ENCODE measurements around the gene MACROD2.

Gene MACROD2

GRCh38 chr20:14525426-14525825, 530.1 kb downstream of the MACROD2 start:
- no peak for TF ChIP-seq JUND (IDR thresholded peaks at IDR 0.05; ENCODE audit: low read depth)
- DNase-seq (ENCODE audit: low read depth in 1 of 2, low spot score in 1 of 2): no peak
- in situ Hi-C loops (cut with HindIII; ENCODE audit: low pct_unique_long_range_greater_than_20kb, low sequenced_read_pairs): no loop called here

DNA sequence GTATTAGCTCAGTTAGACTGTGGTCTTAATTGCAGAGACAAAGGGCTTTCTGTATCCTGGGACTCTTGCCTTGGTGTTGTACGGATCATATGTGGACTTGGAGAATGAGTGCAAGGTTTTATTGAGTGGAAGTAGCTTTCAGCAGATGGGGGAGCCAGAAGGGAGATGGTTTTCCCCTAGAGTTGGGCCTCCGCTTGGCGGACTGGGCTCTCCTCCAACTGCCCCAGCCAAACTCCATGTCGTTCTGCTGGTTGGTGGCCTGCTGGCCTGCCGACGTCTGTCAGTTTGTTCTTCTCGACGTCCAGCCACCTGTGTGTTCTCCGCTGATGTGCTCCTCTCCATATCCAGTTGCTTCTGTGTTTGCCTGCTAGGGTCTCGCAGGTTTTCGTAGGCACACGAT, 531.6 kb downstream of the MACROD2 start:
- no peak for TF ChIP-seq JUND (IDR thresholded peaks at IDR 0.05; ENCODE audit: low read depth)
- in situ Hi-C loops (cut with HindIII; ENCODE audit: low pct_unique_long_range_greater_than_20kb, low sequenced_read_pairs): no loop called here
- DNase-seq (ENCODE audit: low read depth in 1 of 2, low spot score in 1 of 2): no peak

DNA sequence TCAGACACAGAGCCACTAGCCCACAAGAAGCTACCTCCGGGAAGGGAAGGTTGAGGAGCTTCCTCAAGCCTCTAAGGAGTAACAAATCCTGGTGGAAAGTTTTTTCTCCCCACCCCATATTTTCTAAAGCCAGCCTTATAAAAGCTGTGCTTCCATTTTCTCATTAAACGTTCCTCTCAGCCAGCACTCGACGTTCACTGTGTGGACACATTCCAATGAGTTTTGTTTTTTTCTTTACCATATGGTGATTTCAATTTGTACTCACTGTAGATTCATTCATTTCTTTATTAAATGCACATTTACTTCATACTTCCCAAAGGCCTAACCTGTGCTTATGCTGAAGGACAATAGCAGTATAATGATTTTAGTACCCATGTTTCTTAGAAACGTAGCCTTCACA, 536.5 kb downstream of the MACROD2 start:
- in situ Hi-C loops (cut with HindIII; ENCODE audit: low pct_unique_long_range_greater_than_20kb, low sequenced_read_pairs): no loop called here
- TF ChIP-seq JUND (IDR thresholded peaks at IDR 0.05; ENCODE audit: low read depth): no peak
- DNase-seq (ENCODE audit: low read depth in 1 of 2, low spot score in 1 of 2): no peak

DNA sequence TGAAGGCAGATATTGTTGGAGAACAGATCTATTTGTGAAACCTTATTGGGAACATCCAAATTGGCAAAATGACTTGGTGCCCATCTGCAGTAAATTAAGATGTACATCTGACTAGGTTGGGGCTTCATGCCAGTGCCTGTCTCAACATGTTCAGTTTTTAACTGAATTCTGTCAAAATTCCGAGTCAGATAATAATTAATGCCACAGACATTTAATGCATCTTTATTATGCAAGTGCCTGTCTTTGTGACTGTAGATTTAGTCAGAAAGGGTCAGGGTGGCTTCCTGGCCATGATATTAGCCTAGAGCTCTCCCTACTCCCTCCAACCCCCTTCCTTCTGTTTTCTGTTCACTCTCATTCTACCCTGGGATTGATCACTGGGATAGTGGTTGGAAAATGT, 541.4 kb downstream of the MACROD2 start:
- no peak for TF ChIP-seq JUND (IDR thresholded peaks at IDR 0.05; ENCODE audit: low read depth)
- no peak for DNase-seq (ENCODE audit: low read depth in 1 of 2, low spot score in 1 of 2)
- in situ Hi-C loops (cut with HindIII; ENCODE audit: low pct_unique_long_range_greater_than_20kb, low sequenced_read_pairs): no loop called here

GRCh38 chr20:14538433-14538832, 543.1 kb downstream of the MACROD2 start:
- no peak for TF ChIP-seq JUND (IDR thresholded peaks at IDR 0.05; ENCODE audit: low read depth)
- DNase-seq (ENCODE audit: low read depth in 1 of 2, low spot score in 1 of 2): no peak
- in situ Hi-C loops (cut with HindIII; ENCODE audit: low pct_unique_long_range_greater_than_20kb, low sequenced_read_pairs): no loop called here

DNA sequence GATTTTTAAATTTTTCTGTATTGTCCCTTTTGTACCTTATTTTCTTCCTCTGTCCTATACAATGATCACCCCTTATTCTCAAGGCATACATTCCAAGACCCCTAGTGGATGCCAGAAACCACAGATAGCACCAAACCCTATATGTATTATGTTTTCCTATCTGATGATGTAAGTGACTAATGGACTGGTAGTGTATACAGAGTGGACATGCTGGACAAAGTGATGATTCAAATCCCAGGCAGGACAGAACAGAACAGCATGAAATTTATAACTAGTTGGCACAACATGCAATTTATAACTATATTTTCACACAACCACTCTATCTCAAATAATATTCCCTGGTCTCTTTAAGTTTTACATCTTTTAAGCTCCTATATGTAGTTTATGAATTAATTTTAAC, 547.7 kb downstream of the MACROD2 start:
- TF ChIP-seq JUND (IDR thresholded peaks at IDR 0.05; ENCODE audit: low read depth): no peak
- no peak for DNase-seq (ENCODE audit: low read depth in 1 of 2, low spot score in 1 of 2)
- in situ Hi-C loops (cut with HindIII; ENCODE audit: low pct_unique_long_range_greater_than_20kb, low sequenced_read_pairs): no loop called here

DNA sequence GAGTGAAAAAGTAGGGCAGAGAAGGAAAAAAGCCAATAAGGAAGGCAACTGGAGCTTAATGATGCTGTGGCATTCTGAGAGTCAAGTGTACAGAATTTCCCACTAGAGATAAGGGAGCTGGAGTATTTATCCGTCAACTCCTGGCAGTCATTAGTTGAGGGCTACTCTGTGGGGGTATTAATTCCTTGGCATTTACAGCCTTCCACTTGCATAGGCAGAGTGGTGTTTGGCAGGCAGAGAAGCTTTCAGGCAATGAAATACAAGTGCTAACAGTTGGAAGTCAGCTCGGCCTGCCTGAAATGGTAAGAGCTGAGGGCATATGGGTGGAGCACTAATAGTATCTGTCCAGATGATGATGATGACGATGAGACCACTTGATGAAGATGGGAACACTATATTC, 549.4 kb downstream of the MACROD2 start:
- DNase-seq (ENCODE audit: low read depth in 1 of 2, low spot score in 1 of 2): no peak
- TF ChIP-seq JUND (IDR thresholded peaks at IDR 0.05; ENCODE audit: low read depth): no peak
- in situ Hi-C loops (cut with HindIII; ENCODE audit: low pct_unique_long_range_greater_than_20kb, low sequenced_read_pairs): no loop called here

GRCh38 chr20:14550655-14551054, 555.3 kb downstream of the MACROD2 start:
- DNase-seq (ENCODE audit: low read depth in 1 of 2, low spot score in 1 of 2): no peak
- TF ChIP-seq JUND (IDR thresholded peaks at IDR 0.05; ENCODE audit: low read depth): no peak
- in situ Hi-C loops (cut with HindIII; ENCODE audit: low pct_unique_long_range_greater_than_20kb, low sequenced_read_pairs): no loop called here

- no peak for TF ChIP-seq JUND (IDR thresholded peaks at IDR 0.05; ENCODE audit: low read depth)
- in situ Hi-C loops (cut with HindIII; ENCODE audit: low pct_unique_long_range_greater_than_20kb, low sequenced_read_pairs): no loop called here
Measured at GRCh38 chr20:14553774-14554534, 558.6 kb downstream of the MACROD2 start.

DNA sequence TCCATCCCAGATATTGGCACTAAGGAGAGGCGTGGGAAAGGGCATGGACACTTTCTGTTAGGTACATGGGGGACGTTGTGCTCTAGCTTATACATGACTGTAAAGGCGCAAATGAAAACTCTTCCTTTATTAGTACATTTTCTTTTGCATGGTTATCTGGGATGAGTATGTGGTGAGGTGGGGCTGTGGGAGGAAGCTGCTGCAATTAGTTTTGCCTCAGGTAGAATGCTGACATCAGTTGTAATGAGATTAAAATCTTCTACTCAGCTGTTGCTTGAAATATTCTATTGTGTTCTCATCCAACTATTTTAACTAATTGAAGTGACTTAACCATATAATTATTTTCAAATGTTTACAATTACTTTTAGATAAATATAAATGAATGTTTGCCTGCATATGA, 560.4 kb downstream of the MACROD2 start:
- DNase-seq (ENCODE audit: low read depth in 1 of 2, low spot score in 1 of 2): no peak
- TF ChIP-seq JUND (IDR thresholded peaks at IDR 0.05; ENCODE audit: low read depth): no peak
- in situ Hi-C loops (cut with HindIII; ENCODE audit: low pct_unique_long_range_greater_than_20kb, low sequenced_read_pairs): no loop called here

More at GRCh38 chr20:14553774-14554534, 558.6 kb downstream of the MACROD2 start:
- DNase-seq (ENCODE audit: low read depth in 1 of 2, low spot score in 1 of 2): no peak

- in situ Hi-C loops (cut with HindIII; ENCODE audit: low pct_unique_long_range_greater_than_20kb, low sequenced_read_pairs): no loop called here
- DNase-seq (ENCODE audit: low read depth in 1 of 2, low spot score in 1 of 2): no peak
- no peak for TF ChIP-seq JUND (IDR thresholded peaks at IDR 0.05; ENCODE audit: low read depth)
Measured at GRCh38 chr20:14556206-14556605, 560.9 kb downstream of the MACROD2 start.

GRCh38 chr20:14559612-14560011, 564.3 kb downstream of the MACROD2 start:
- TF ChIP-seq JUND (IDR thresholded peaks at IDR 0.05; ENCODE audit: low read depth): no peak
- in situ Hi-C loops (cut with HindIII; ENCODE audit: low pct_unique_long_range_greater_than_20kb, low sequenced_read_pairs): no loop called here
- DNase-seq (ENCODE audit: low read depth in 1 of 2, low spot score in 1 of 2): no peak

GRCh38 chr20:14561741-14562221, 566.5 kb downstream of the MACROD2 start:
- no peak for TF ChIP-seq JUND (IDR thresholded peaks at IDR 0.05; ENCODE audit: low read depth)
- no peak for DNase-seq (ENCODE audit: low read depth in 1 of 2, low spot score in 1 of 2)
- in situ Hi-C loops (cut with HindIII; ENCODE audit: low pct_unique_long_range_greater_than_20kb, low sequenced_read_pairs): no loop called here

DNA sequence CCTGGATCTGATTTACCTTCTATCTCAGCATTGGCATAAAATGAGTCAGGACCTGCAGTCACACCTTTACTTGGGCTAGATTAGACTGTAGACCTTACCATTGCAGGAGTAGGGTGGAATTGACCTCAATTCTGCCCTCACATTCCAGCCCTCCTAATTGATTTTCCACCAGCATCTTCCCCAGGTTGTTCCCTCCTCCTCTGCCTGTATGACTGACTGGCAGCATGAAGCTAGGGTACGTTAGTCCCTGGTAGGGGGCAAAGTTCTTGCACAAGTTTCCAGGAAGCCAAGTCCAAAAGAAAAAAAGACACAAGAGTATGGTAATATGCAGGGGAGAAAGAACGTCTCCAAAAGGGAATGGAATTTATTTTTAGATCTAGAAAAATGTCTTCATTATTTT, 567.7 kb downstream of the MACROD2 start:
- no peak for DNase-seq (ENCODE audit: low read depth in 1 of 2, low spot score in 1 of 2)
- in situ Hi-C loops (cut with HindIII; ENCODE audit: low pct_unique_long_range_greater_than_20kb, low sequenced_read_pairs): no loop called here
- no peak for TF ChIP-seq JUND (IDR thresholded peaks at IDR 0.05; ENCODE audit: low read depth)

Measured in T47D (cell line).